H1 (cell line): Measurements from ENCODE around the gene MAGI2. TPM values are rescaled to one million over a fixed set of nuclear protein-coding genes. Genes with fewer than 3 reads are reported as not detected.
A peak's percentile ranks its signal among the peaks of the same experiment; 100 is the strongest.

Experiments
- CTCF ChIA-PET: fragments of 300-600 bp; sonication (Branson Sonifier 250); formaldehyde crosslinking; loops from one replicate; lab custom pipeline; 2021; ENCODE audit not compliant: partially characterized antibody; lab: Charles Lee
- POLR2A ChIA-PET: fragments of 300-600 bp; sonication (Branson Sonifier 250); formaldehyde crosslinking; loops from one replicate; lab custom pipeline; 2021; ENCODE audit warnings: inconsistent platforms; ENCODE audit not compliant: partially characterized antibody; lab: Charles Lee
- DNase-seq, 2 experiments: peaks; one replicate each; pipeline versions ENCODE4 v3.0.0 to v3.0.0-alpha.2; 2010 to 2022; ENCODE audit warnings: low spot score in 2 of 2, low read depth in 1 of 2, mixed read lengths in 1 of 2
- FAIRE-seq: peaks from 2 replicates; lab custom pipeline; 2011; peaks lifted over from hg19 to GRCh38; lab: Jason Lieb, UNC
- H2AFZ ChIP-seq: 2 replicates; pipeline ENCODE4 v1.8.1; 2012; ENCODE audit warnings: low read length, inconsistent platforms
- H2AK5ac ChIP-seq: 2 replicates; pipeline ENCODE4 v1.6.1; 2013; ENCODE audit warnings: low read depth, low read length
- H2BK120ac ChIP-seq: replicated peaks from 2 replicates; pipeline ENCODE3; 2013; ENCODE audit warnings: low read depth, low read length, inconsistent platforms
- H2BK12ac ChIP-seq: 2 replicates; pipeline ENCODE4 v1.6.1; 2013; ENCODE audit warnings: low read depth, low read length
- H2BK15ac ChIP-seq: 2 replicates; pipeline ENCODE4 v1.6.1; 2013; ENCODE audit warnings: low read length
- H2BK20ac ChIP-seq: 2 replicates; pipeline ENCODE4 v1.6.1; 2013; ENCODE audit warnings: low read length
- H2BK5ac ChIP-seq: 2 replicates; pipeline ENCODE4 v1.6.1; 2013; ENCODE audit warnings: low read depth, low read length
- H3K14ac ChIP-seq: 2 replicates; pipeline ENCODE4 v1.6.1; 2013; ENCODE audit warnings: inconsistent platforms; ENCODE audit not compliant: insufficient read length
- H3K18ac ChIP-seq: 2 replicates; pipeline ENCODE4 v1.6.1; 2013; ENCODE audit warnings: low read length; ENCODE audit errors: extremely low read depth
- H3K23ac ChIP-seq: 2 replicates; pipeline ENCODE4 v1.6.1; 2013; ENCODE audit warnings: inconsistent platforms; ENCODE audit not compliant: insufficient read length
- H3K23me2 ChIP-seq: 2 replicates; pipeline ENCODE4 v1.6.1; 2013; ENCODE audit warnings: low read depth, low read length
- H3K27ac ChIP-seq: 2 replicates; pipeline ENCODE4 v1.6.1; 2011; ENCODE audit warnings: low read depth, low read length, inconsistent platforms
- H3K27me3 ChIP-seq, 4 experiments: replicated peaks in 1 of 4; 1 replicate in 1 of 4; 2 replicates in 3 of 4; pipeline versions ENCODE4 v1.6.1 to v1.8.1; 2011 to 2013; ENCODE audit warnings: low read length in 3 of 4, mild to moderate bottlenecking in 3 of 4, inconsistent platforms in 2 of 4, mixed read lengths in 2 of 4, moderate library complexity in 1 of 4; ENCODE audit not compliant: control insufficient read depth in 3 of 4, insufficient read depth in 3 of 4; ENCODE audit errors: extremely low read depth in 1 of 4
- H3K36me3 ChIP-seq, 4 experiments: 2 replicates each; pipeline versions ENCODE4 v1.6.1 to v1.8.1; 2011 to 2013; ENCODE audit warnings: mild to moderate bottlenecking in 4 of 4, low read length in 3 of 4, moderate library complexity in 2 of 4, control low read depth in 1 of 4, inconsistent platforms in 1 of 4; ENCODE audit not compliant: insufficient read depth in 4 of 4, control insufficient read depth in 2 of 4
- H3K4ac ChIP-seq: replicated peaks from 2 replicates; pipeline ENCODE3; 2013; ENCODE audit warnings: low read length, low read depth, mixed read lengths, inconsistent platforms; ENCODE audit not compliant: insufficient read length
- H3K4me1 ChIP-seq, 4 experiments: replicated peaks in 1 of 4; 1 replicate in 1 of 4; 2 replicates in 3 of 4; pipeline versions ENCODE4 v1.6.1 to v1.8.1; 2011 to 2013; ENCODE audit warnings: low read length in 3 of 4, inconsistent platforms in 2 of 4, mixed read lengths in 1 of 4; ENCODE audit not compliant: insufficient read depth in 4 of 4, control insufficient read depth in 3 of 4
- H3K4me2 ChIP-seq, 2 experiments: 2 replicates each; pipeline versions ENCODE4 v1.6.1 to v1.8.1; 2011 to 2013; ENCODE audit warnings: low read depth in 2 of 2, low read length in 2 of 2, control low read depth in 1 of 2, inconsistent platforms in 1 of 2, mild to moderate bottlenecking in 1 of 2; ENCODE audit not compliant: insufficient read depth in 1 of 2
- H3K4me3 ChIP-seq, 4 experiments: fragments of 200-600, 300-600 bp in 1 of 4; sonication (generic), shearing (Covaris generic), sonication (Bioruptor Twin) in 1 of 4; 2 replicates each; pipeline versions ENCODE4 v1.5.1 to v1.8.1; 2011 to 2016; ENCODE audit warnings: low read length in 4 of 4, low read depth in 3 of 4, control low read depth in 2 of 4, inconsistent platforms in 2 of 4, mild to moderate bottlenecking in 2 of 4, mixed read lengths in 1 of 4, moderate library complexity in 1 of 4; ENCODE audit not compliant: insufficient read depth in 2 of 4; ENCODE audit errors: extremely low read depth in 1 of 4
- H3K56ac ChIP-seq: replicated peaks from 2 replicates; pipeline ENCODE3; 2013; ENCODE audit warnings: low read depth, mild to moderate bottlenecking, mixed read lengths, low read length, inconsistent platforms; ENCODE audit not compliant: insufficient read length
- H3K79me1 ChIP-seq: 2 replicates; pipeline ENCODE4 v1.6.1; 2013; ENCODE audit warnings: low read depth, low read length, control low read depth
- H3K79me2 ChIP-seq, 2 experiments: 2 replicates each; pipeline versions ENCODE4 v1.6.1 to v1.8.1; 2012 to 2013; ENCODE audit warnings: low read length in 2 of 2, mild to moderate bottlenecking in 2 of 2, inconsistent platforms in 1 of 2; ENCODE audit not compliant: insufficient read depth in 2 of 2, control insufficient read depth in 1 of 2
- H3K9ac ChIP-seq, 4 experiments: replicated peaks in 1 of 4; 1 replicate in 1 of 4; 2 replicates in 3 of 4; pipeline versions ENCODE4 v1.6.1 to v1.8.1; 2011 to 2013; ENCODE audit warnings: low read depth in 3 of 4, low read length in 3 of 4, control low read depth in 2 of 4, mild to moderate bottlenecking in 2 of 4, moderate library complexity in 2 of 4, inconsistent platforms in 1 of 4; ENCODE audit errors: extremely low read depth in 1 of 4
- H3K9me3 ChIP-seq, 2 experiments: 2 replicates each; pipeline versions ENCODE4 v1.6.1 to v1.8.1; 2012 to 2013; ENCODE audit warnings: mild to moderate bottlenecking in 2 of 2, moderate library complexity in 2 of 2, control low read depth in 1 of 2, inconsistent platforms in 1 of 2, low read depth in 1 of 2, low read length in 1 of 2, mixed read lengths in 1 of 2; ENCODE audit not compliant: insufficient read depth in 2 of 2
- H4K20me1 ChIP-seq, 2 experiments: replicated peaks in 1 of 2; 2 replicates each; pipeline versions ENCODE3 to v1.8.1; 2011 to 2013; ENCODE audit warnings: inconsistent platforms in 2 of 2, low read length in 2 of 2, mild to moderate bottlenecking in 1 of 2; ENCODE audit not compliant: insufficient read depth in 2 of 2, control insufficient read depth in 1 of 2
- H4K5ac ChIP-seq: 2 replicates; pipeline ENCODE4 v1.6.1; 2013; ENCODE audit warnings: low read length, low read depth, mixed read lengths, inconsistent platforms; ENCODE audit not compliant: insufficient read length
- H4K8ac ChIP-seq: 2 replicates; pipeline ENCODE4 v1.8.0; 2013; ENCODE audit warnings: mild to moderate bottlenecking, moderate library complexity, low read length, inconsistent platforms; ENCODE audit not compliant: insufficient read depth; ENCODE audit errors: extremely low read depth
- H4K91ac ChIP-seq: replicated peaks from 2 replicates; pipeline ENCODE3; 2013; ENCODE audit warnings: low read length, mixed read lengths, inconsistent platforms; ENCODE audit not compliant: insufficient read length
- BRCA1 ChIP-seq: IDR thresholded peaks from 2 replicates; pipeline ENCODE4 v1.6.1; 2012; ENCODE audit warnings: low read depth, low read length, improper control_type of control experiment
- GABPA ChIP-seq: IDR thresholded peaks from 2 replicates; pipeline ENCODE4 v1.6.1; 2011; ENCODE audit warnings: mild to moderate bottlenecking, low read length, moderate library complexity, borderline replicate concordance; ENCODE audit not compliant: insufficient read depth
- KDM5A ChIP-seq: fragments of 200-600 bp; IDR thresholded peaks from 2 replicates; pipeline ENCODE4 v1.7.1; 2012; ENCODE audit warnings: mild to moderate bottlenecking, low read length, inconsistent platforms, mixed read lengths
- MAX ChIP-seq: IDR thresholded peaks from 2 replicates; pipeline ENCODE4 v1.6.1; 2012; ENCODE audit warnings: inconsistent platforms
- POLR2A ChIP-seq, 2 experiments: IDR thresholded peaks; 1 replicate in 1 of 2; 2 replicates in 1 of 2; pipeline ENCODE4 v1.6.1; 2011; ENCODE audit warnings: low read depth in 2 of 2, low read length in 2 of 2, mild to moderate bottlenecking in 2 of 2; ENCODE audit errors: control extremely low read depth in 1 of 2
- RAD21 ChIP-seq, 2 experiments: IDR thresholded peaks in 1 of 2; conservative IDR thresholded peaks in 1 of 2; 2 replicates each; pipeline ENCODE4 v1.6.1; 2011; ENCODE audit warnings: low read depth in 2 of 2, low read length in 2 of 2, improper control_type of control experiment in 1 of 2, inconsistent platforms in 1 of 2, mild to moderate bottlenecking in 1 of 2, moderate library complexity in 1 of 2
- RNF2 ChIP-seq: fragments of 200-900, 300-1000 bp; sonication (generic); IDR thresholded peaks from 2 replicates; pipeline ENCODE4 v1.7.1; 2016; ENCODE audit warnings: borderline replicate concordance, low read depth, mild to moderate bottlenecking, antibody characterized with exemption, low read length; ENCODE audit not compliant: poor library complexity, severe bottlenecking; ENCODE audit errors: missing control alignments
- SIX5 ChIP-seq: IDR thresholded peaks from 2 replicates; pipeline ENCODE4 v1.6.1; 2011; ENCODE audit warnings: mild to moderate bottlenecking, low read depth, low read length
- SP4 ChIP-seq: IDR thresholded peaks from 2 replicates; pipeline ENCODE4 v1.6.1; 2012; ENCODE audit warnings: low read length, inconsistent platforms
- TBP ChIP-seq: IDR thresholded peaks from 2 replicates; pipeline ENCODE4 v1.6.1; 2011; ENCODE audit warnings: low read depth, low read length, improper control_type of control experiment
- TEAD4 ChIP-seq: IDR thresholded peaks from 2 replicates; pipeline ENCODE4 v1.6.1; 2012; ENCODE audit warnings: low read depth, low read length, inconsistent platforms, mixed read lengths
- WGBS, 2 experiments: shearing (Covaris generic) in 1 of 2; methylation state at CpG; one replicate each; pipeline versions ENCODE4 v1.1.6 to v1.1.7; 2013 to 2015; ENCODE audit warnings: low lambda C conversion rate in 2 of 2, mixed read lengths in 2 of 2, inconsistent platforms in 1 of 2, low coverage in 1 of 2, missing lambda C conversion rate in 1 of 2; ENCODE audit not compliant: insufficient replicate concordance in 2 of 2, insufficient coverage in 1 of 2, insufficient read length in 1 of 2; ENCODE audit errors: extremely low coverage in 1 of 2, missing lambda C conversion rate in 1 of 2; 5-methylcytosine and 5-hydroxymethylcytosine counted together
- polyA plus RNA-seq, 7 experiments: library from polyadenylated mRNA; depleted of rRNA in 3 of 7; stranded (reverse) in 5 of 7; unstranded in 2 of 7; fragments of >200 nt in 5 of 7; fragments of 200-250 nt in 2 of 7; gene quantifications; 1 replicate in 5 of 7; 2 replicates in 1 of 7; 4 replicates in 1 of 7; pipeline versions ENCODE4 v1.2.1 to v1.2.3, GENCODE V29; 2011 to 2013; ENCODE audit warnings: missing spikeins in 2 of 7, mixed read lengths in 2 of 7
- total RNA-seq: library from RNA; stranded (reverse); fragmentation: NEBNext Ultra II Directional; extraction: Animal tissue kit (Norgen Biotek cat#: 25700); gene quantifications from 2 replicates; pipeline ENCODE4 v1.2.1, GENCODE V29; 2021

Gene MAGI2
- total and polyA plus RNA-seq, 2 of the 8 experiments (the other 6 are each of a cell fraction or from before 2014, with no cell fraction given), result 6.0 to 27.3 TPM

GRCh38 chr7:78081888-78082287, 1371.6 kb downstream of the MAGI2 start:
- Histone ChIP-seq H4K20me1 (no peaks in the 10 kb centered on the region), H3K27ac (no peak overlapping the region), H3K56ac (no peak overlapping the region), H3K79me2 (no peaks in the 10 kb centered on the region), H3K4ac (no peak overlapping the region), H4K91ac (no peak overlapping the region), H3K4me2 (no peak overlapping the region), H3K23ac (no peak overlapping the region), H3K9ac (no peak overlapping the region), H3K9me3 (no peaks in the 10 kb centered on the region), H2AFZ (no peak overlapping the region), H2BK5ac (no peak overlapping the region), H3K23me2 (no peaks in the 10 kb centered on the region), H3K27me3 (peaks cover 0 to 8% (median 3%) of the 10 kb centered on the region in 4 experiments; a peak in 4 of 7 replicates), H3K36me3 (no peaks in the 10 kb centered on the region; a peak in 1 of 8 replicates), H3K4me1 (peaks cover 0 to 7% (median 2%) of the 10 kb centered on the region in 4 experiments; a peak in 2 of 7 replicates), H3K4me3 (no peak overlapping the region), H3K18ac (no peak overlapping the region), H2BK12ac (no peak overlapping the region), H3K79me1 (no peaks in the 10 kb centered on the region), H3K14ac (no peak overlapping the region), H4K8ac (no peak overlapping the region), H2BK120ac (no peak overlapping the region), H2BK20ac (no peak overlapping the region), H2BK15ac (no peak overlapping the region), H4K5ac (no peak overlapping the region), H2AK5ac (no peak overlapping the region)
- WGBS, 2 experiments, result 64% methylated on average over 4 of the region's 4 CpGs; no CpG with 5 or more reads in 1 of the 2 experiments
- DNase-seq, result no peak
- ChIA-PET POLR2A (no interaction called here), CTCF (interaction anchor here (0.7 to 5.7 kb wide), 15 partner anchors 9 to 845 kb away, joined by 3 to 35 read pairs (median 3); no protein-coding TSS in a partner anchor)
- FAIRE-seq, result peak; percentile 79
- TF ChIP-seq RAD21 (IDR thresholded peaks at IDR 0.05 in 1 of 2, conservative IDR thresholded peaks at IDR 0.05 in 1 of 2; ENCODE audit: low read depth in 2 of 2, low read length in 2 of 2) (peak; percentile 69 to 76), SIX5 (no peak), KDM5A (no peak), TBP (no peak), RNF2 (no peak), BRCA1 (no peak), TEAD4 (no peak), SP4 (no peak), GABPA (no peak), POLR2A (IDR thresholded peaks at IDR 0.05; ENCODE audit: control extremely low read depth in 1 of 2, low read depth in 2 of 2, low read length in 2 of 2) (no peak), MAX (no peak)
